Left renal pelvis (tissue), 4 donors: Measurements from ENCODE around the gene MICALL1. TPM values are rescaled to one million over a fixed set of nuclear protein-coding genes. Genes with fewer than 3 reads are reported as not detected.

Experiments used
- DNase-seq, 4 donors: peaks; one replicate each; pipeline ENCODE4 v3.0.0-alpha.2; 2013; ENCODE audit warnings: low read depth in 4 of 4, low spot score in 3 of 4
- polyA plus RNA-seq, 4 donors: library from polyadenylated mRNA; unstranded; fragments of 120-200 nt; gene quantifications; one replicate each; pipeline ENCODE4 v1.2.1, GENCODE V29; 2013; ENCODE audit not compliant: insufficient read length in 4 of 4

MICALL1 gene
- polyA plus RNA-seq, 4 donors = 17.4 to 28.2 (median 25.2) TPM

- DNase-seq = no peak
Measured at GRCh38 chr22:37979782-37980181, 73.7 kb downstream of the MICALL1 start.

- DNase-seq = no peak
Measured at GRCh38 chr22:37981282-37982011, 75.3 kb downstream of the MICALL1 start.

DNA sequence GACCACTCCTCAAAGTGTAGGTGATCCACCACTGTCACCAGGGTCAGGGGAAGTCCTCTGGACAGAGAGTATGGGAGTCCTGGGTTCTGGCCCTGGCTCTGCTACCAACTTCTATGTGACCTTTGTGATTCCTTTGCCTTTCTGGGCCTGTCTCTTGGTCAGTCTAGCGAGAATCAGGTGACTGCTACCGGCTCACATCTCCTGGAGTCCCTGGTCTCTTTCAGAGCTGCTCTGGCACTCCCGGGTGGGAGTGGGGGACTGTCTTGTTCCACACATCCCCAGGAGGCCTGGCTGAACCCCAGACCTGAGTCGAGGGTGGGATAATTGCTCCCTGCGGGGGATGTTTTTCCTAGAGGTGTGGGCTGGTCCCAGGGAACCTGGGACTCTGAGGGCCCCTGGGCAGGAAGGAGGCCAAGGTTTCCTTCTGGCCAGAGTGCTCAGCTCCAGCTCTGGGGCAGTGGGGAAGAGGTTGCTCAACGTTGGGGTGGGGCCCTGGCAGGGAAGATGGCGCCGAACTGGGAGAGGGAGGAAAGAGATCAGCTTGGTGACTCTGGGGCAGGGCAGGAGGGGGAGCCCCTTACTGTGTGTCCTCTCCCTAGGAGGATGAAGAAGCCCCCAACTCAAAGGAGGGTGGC, 76.2 kb downstream of the MICALL1 start:
- DNase-seq = no peak

GRCh38 chr22:37982938-37983859, 77.1 kb downstream of the MICALL1 start:
- DNase-seq = no peak

DNA sequence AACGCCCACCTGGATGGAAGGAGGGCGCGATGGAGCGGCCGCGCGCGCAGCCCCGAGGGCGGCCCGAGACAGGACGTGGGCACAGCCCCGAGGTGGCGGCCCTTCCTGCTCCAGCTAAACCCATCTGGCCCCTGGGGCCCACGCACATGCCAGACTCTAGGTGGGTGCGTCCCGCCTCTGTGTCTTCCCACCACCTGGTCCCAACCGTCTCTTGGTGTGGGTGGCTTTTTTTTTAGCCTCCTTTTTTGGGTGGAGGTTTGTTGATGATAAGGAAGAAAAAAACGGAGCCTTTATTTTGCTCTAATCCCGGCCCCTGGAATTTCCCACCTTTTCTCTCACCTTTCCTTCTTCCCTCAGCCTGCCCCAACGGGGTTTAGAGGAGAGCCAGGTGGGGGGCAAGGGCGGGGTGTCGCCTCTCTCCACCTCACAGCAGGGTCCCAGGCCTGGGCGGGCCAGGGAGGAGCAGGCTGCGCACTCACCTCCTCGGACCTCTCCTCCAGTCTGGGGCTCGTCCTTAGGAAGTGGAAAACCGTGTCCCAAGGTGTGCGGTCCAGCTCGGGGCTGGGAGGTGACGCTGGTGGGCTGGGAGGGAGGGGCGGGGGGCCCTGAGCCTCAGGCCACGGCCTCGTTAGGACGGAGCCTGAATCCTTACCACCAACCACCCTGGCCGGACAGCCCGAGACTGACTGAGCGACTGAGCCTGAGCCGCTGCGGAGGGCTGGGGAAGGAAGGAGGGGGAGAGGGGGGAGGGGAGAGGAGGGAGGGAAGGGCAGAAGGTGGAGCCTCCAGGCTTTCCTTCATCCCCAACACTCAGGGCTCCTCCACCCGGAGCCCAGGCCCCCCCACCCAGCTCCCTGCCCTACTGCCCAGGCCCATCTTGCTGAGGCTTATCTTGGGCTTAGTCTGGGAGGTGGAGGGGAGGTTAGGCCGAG, 78.0 kb downstream of the MICALL1 start, which contains the start of gene SOX10:
SOX10 (minus strand) TSS at position 696 of the 932 bp plus-strand sequence. CDS start 771 bp downstream, outside the sequence.
- DNase-seq = no peak

DNA sequence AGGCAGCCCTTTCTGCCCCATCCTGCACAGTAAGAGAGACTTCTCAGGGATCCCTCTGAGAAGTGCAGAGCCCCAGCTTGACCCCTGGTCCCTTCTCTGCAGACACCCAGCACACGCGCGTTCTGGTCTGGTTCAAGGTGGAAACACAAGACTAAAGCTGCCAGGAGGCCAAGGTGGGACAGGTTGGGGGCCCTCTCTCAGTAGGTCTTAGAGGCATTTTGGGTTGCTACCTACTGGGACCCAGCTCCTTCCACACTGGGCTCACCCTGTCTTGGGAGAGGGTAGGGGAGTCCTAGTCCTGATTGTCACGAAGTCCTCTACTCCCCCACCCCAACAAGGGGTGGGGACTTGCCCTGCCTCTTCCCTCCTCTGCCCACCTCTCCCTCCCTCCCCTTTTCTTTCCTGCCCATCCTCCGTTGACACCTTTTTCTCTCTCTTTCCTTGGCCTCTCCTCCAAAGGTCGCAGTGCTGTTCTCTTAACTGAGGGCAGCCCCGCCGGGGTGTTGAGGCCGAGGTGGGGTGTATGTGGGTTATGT, 79.0 kb downstream of the MICALL1 start:
- DNase-seq = no peak

GRCh38 chr22:37985751-37986281, 79.7 kb downstream of the MICALL1 start:
- DNase-seq = no peak

DNA sequence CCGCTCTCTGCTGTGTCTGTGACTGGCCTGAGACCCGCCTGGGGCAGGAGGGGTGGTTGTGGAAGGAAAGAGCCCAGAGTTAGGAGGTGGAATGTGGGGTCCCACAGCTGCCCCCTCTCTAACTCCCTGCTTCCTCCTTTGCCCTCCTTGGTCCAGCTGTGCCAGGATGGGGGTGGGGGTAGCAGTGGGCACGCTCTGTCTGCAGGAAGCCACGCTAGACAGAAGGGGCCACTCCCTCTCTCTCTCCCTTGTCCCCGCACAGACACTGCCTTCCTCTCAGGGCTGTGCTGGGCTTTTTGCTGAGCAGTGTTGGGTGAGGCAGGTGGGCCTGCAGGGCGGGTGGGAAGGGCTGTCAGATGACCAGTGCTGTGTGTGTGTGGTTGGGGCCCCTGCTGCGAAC, 80.3 kb downstream of the MICALL1 start:
- no peak for DNase-seq

GRCh38 chr22:37989146-37990045, 83.3 kb downstream of the MICALL1 start:
- no peak for DNase-seq

GRCh38 chr22:37990301-37990700, 84.2 kb downstream of the MICALL1 start:
- no peak for DNase-seq

DNA sequence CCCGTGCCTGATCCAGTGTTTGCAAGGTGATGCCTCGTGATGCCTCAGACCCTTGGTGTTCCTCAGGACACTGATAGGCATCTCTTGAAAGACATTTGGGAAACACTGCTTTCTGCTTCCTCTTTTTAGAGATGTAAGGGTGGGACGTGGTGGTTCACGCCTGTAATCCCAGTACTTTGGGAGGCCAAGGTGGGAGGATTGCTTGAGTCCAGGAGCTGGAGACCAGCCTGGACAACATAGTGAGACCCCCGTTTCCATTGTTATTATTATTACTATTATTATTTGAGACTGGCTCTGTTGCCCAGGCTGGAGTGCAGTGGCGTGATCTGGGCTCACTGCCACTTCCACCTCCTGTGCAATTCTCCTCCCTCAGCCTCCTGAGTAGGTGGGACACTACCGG, 84.8 kb downstream of the MICALL1 start:
- DNase-seq = no peak

- no peak for DNase-seq
Measured at GRCh38 chr22:37991731-37992442, 85.8 kb downstream of the MICALL1 start.

Other genes starting within 250 kb of the MICALL1 start
- 10 to 100 TPM; 15.2 to 19.9 (median 17.9) TPM for gene PDXP, start 247.6 kb upstream of the MICALL1 start, polyA plus RNA-seq
- 1,000 to 10,000 TPM in 1 of 4 donors, 100 to 1,000 TPM in 3; 391 to 1,057 (median 412) TPM for gene LGALS1, start 230.7 kb upstream of the MICALL1 start, polyA plus RNA-seq
- 10 to 100 TPM; 16.4 to 26.6 (median 17.4) TPM for gene NOL12, start 220.0 kb upstream of the MICALL1 start, polyA plus RNA-seq
- 10 to 100 TPM; 51.8 to 86.1 (median 61.4) TPM for gene TRIOBP, start 209.2 kb upstream of the MICALL1 start, polyA plus RNA-seq
- 10 to 100 TPM in 3 of 4 donors, 1 to 10 TPM in 1; 5.7 to 18.6 (median 12.5) TPM for gene GCAT, start 98.4 kb upstream of the MICALL1 start, polyA plus RNA-seq
- gene GALR3, start 82.9 kb upstream of the MICALL1 start, polyA plus RNA-seq = not detected
- gene ANKRD54, start 62.0 kb upstream of the MICALL1 start, polyA plus RNA-seq = 10 to 100 TPM; 12.4 to 30.9 (median 25.6) TPM
- 1,000 to 10,000 TPM in 2 of 4 donors, 100 to 1,000 TPM in 2; 927 to 1,098 (median 1,031) TPM for gene EIF3L, start 56.9 kb upstream of the MICALL1 start, polyA plus RNA-seq
- gene C22orf23, start 47.3 kb downstream of the MICALL1 start, polyA plus RNA-seq = 1 to 10 TPM; 4.2 to 7.0 (median 6.6) TPM
- gene POLR2F, start 47.4 kb downstream of the MICALL1 start, polyA plus RNA-seq = 10 to 100 TPM; 47.9 to 74.8 (median 61.7) TPM
- 1 to 10 TPM; 1.0 to 2.6 (median 1.9) TPM for gene SOX10, start 78.3 kb downstream of the MICALL1 start, polyA plus RNA-seq
- gene PICK1, start 151.1 kb downstream of the MICALL1 start, polyA plus RNA-seq = 10 to 100 TPM; 23.0 to 44.9 (median 31.7) TPM
- 1 to 10 TPM; 1.2 to 2.4 (median 2.3) TPM for gene SLC16A8, start 177.9 kb downstream of the MICALL1 start, polyA plus RNA-seq
- 1 to 10 TPM; 1.3 to 8.4 (median 4.3) TPM for gene BAIAP2L2, start 204.4 kb downstream of the MICALL1 start, polyA plus RNA-seq